ENCODE measurements around the gene B3GALT4. TPM values are rescaled to one million over a fixed set of nuclear protein-coding genes. Genes with fewer than 3 reads are reported as not detected.
A peak's percentile ranks its signal among the peaks of the same experiment; 100 is the strongest.

Gene B3GALT4
- total and polyA plus RNA-seq, 2 donors (not counting 1 experiment from before 2014, with no cell fraction given) = 10.2 to 44.1 TPM

GRCh38 chr6:33315793-33316602, 39.1 kb downstream of the B3GALT4 start:
- H3K36me3 ChIP-seq (replicated peaks in 1 of 2; ENCODE audit: control extremely low read depth in 1 of 2, control insufficient read depth in 1 of 2, extremely low read depth in 1 of 2, insufficient read depth in 2 of 2, low read length in 1 of 2) = peaks cover 3 to 54% of the 10 kb centered on the region in 2 experiments
- no peak for ATAC-seq (ENCODE audit: low read depth)
- WGBS (ENCODE audit: insufficient coverage) = 98% methylated on average over 12 of the region's 17 CpGs
- Mint-ChIP-seq H3K4me1 (peaks cover 80% of the 10 kb centered on the region), H3K27me3 (no peaks in the 10 kb centered on the region), H3K27ac (peak overlapping the region; percentile 98), H3K4me3 (peak overlapping the region; percentile 100), H3K9me3 (ENCODE audit: insufficient read depth) (no peaks in the 10 kb centered on the region)
- H3K4me2 ChIP-seq (replicated peaks; ENCODE audit: low read depth, low read length, poor library complexity, severe bottlenecking) = peak overlapping the region; percentile 99
- no peak overlapping the region for H2AFZ ChIP-seq (ENCODE audit: insufficient read depth, low read depth, low read length, poor library complexity, severe bottlenecking)
- no peak overlapping the region for H3K9ac ChIP-seq (ENCODE audit: low read length)
- H3K79me2 ChIP-seq (ENCODE audit: control insufficient read depth, insufficient read depth, low read length) = peaks cover 90% of the 10 kb centered on the region
- POLR2A ChIA-PET = interaction anchor here (0.6 to 2.3 kb wide), 4 partner anchors 10 to 38 kb away, joined by 3 to 24 read pairs (median 8); partner anchors contain the start of genes B3GALT4 and WDR46
- DNase-seq = peak; percentile 42
- H3K4me1 ChIP-seq (ENCODE audit: control insufficient read depth in 2 of 2, insufficient read depth in 2 of 2, low read length in 2 of 2) = peaks cover 67 to 79% of the 10 kb centered on the region in 2 donors
- H4K20me1 ChIP-seq (ENCODE audit: control insufficient read depth, insufficient read depth, low read length, poor library complexity, severe bottlenecking) = peaks cover 47% of the 10 kb centered on the region
- no peaks in the 10 kb centered on the region for H3K27me3 ChIP-seq (replicated peaks in 1 of 4; ENCODE audit: control extremely low read depth in 1 of 4, control insufficient read depth in 3 of 4, insufficient read depth in 4 of 4, low read length in 3 of 4)
- TF ChIP-seq CTCF (IDR thresholded peaks at IDR 0.05) = no peak
- no peak for TF ChIP-seq EZH2 (IDR thresholded peaks at IDR 0.05; ENCODE audit: borderline replicate concordance, insufficient read depth, low read depth, low read length, poor library complexity, severe bottlenecking)
- peak overlapping the region; percentile 97 to 100 for H3K27ac ChIP-seq (ENCODE audit: low read length in 2 of 2)
- no peaks in the 10 kb centered on the region for H3K9me3 ChIP-seq (ENCODE audit: control extremely low read depth in 1 of 3, control insufficient read depth in 2 of 3, insufficient read depth in 1 of 3, low read length in 2 of 3)
- H3K4me3 ChIP-seq (ENCODE audit: control extremely low read depth in 1 of 5, extremely low read depth in 1 of 5, insufficient read depth in 1 of 5, low read depth in 2 of 5, low read length in 4 of 5) = no peak overlapping the region
- intact Hi-C loops (cut with micrococcal nuclease) = no loop called here
- CTCF ChIA-PET = interaction anchor here (0.5 to 5.3 kb wide), 3 partner anchors 10 to 1485 kb away, joined by 3 to 50 read pairs (median 3); no protein-coding TSS in a partner anchor

Measured in B cell (primary cell).